Mesenchymal stem cell (in vitro differentiated cells and primary cell): ENCODE data around the gene CAD.

Experiments used
- DNase-seq: peaks from one replicate; pipeline ENCODE4 v3.0.0-alpha.2; 2013
- H2AFZ ChIP-seq: one replicate; pipeline ENCODE4 v1.6.1; 2013; ENCODE audit warnings: low read depth, mild to moderate bottlenecking, control low read depth, inconsistent platforms, low read length, moderate library complexity
- H2AK5ac ChIP-seq: 2 replicates; pipeline ENCODE4 v1.6.1; 2013; ENCODE audit warnings: low read length, moderate library complexity, mild to moderate bottlenecking, inconsistent platforms; ENCODE audit not compliant: severe bottlenecking
- H2BK120ac ChIP-seq: one replicate; pipeline ENCODE4 v1.6.1; 2013; ENCODE audit warnings: low read depth, mild to moderate bottlenecking, inconsistent platforms, low read length, moderate library complexity
- H2BK12ac ChIP-seq, 2 experiments: one replicate each; pipeline ENCODE4 v1.6.1; 2013; ENCODE audit warnings: inconsistent platforms in 2 of 2, low read length in 2 of 2, mild to moderate bottlenecking in 2 of 2, moderate library complexity in 2 of 2, control low read depth in 1 of 2
- H2BK15ac ChIP-seq: one replicate; pipeline ENCODE4 v1.6.1; 2013; ENCODE audit warnings: mild to moderate bottlenecking, low read depth, inconsistent platforms; ENCODE audit not compliant: poor library complexity, severe bottlenecking
- H2BK5ac ChIP-seq: 2 replicates; pipeline ENCODE4 v1.6.1; 2013; ENCODE audit warnings: low read depth, mild to moderate bottlenecking, low read length, control low read depth, inconsistent platforms; ENCODE audit not compliant: poor library complexity, severe bottlenecking
- H3K14ac ChIP-seq, 2 experiments: one replicate each; pipeline ENCODE4 v1.6.1; 2013; ENCODE audit warnings: inconsistent platforms in 2 of 2, low read length in 2 of 2, control low read depth in 1 of 2, mild to moderate bottlenecking in 1 of 2, moderate library complexity in 1 of 2
- H3K18ac ChIP-seq, 2 experiments: one replicate each; pipeline ENCODE4 v1.6.1; 2013; ENCODE audit warnings: inconsistent platforms in 2 of 2, low read length in 2 of 2, control low read depth in 1 of 2, low read depth in 1 of 2, mild to moderate bottlenecking in 1 of 2
- H3K23ac ChIP-seq, 2 experiments: one replicate each; pipeline ENCODE4 v1.6.1; 2013; ENCODE audit warnings: inconsistent platforms in 2 of 2, low read length in 2 of 2, mild to moderate bottlenecking in 2 of 2, moderate library complexity in 2 of 2, control low read depth in 1 of 2
- H3K27ac ChIP-seq: 2 replicates; pipeline ENCODE4 v1.5.1; 2013; ENCODE audit warnings: mild to moderate bottlenecking, moderate library complexity, low read length, control low read depth, inconsistent platforms; ENCODE audit not compliant: poor library complexity, severe bottlenecking
- H3K27me3 ChIP-seq, 2 experiments: 2 replicates each; pipeline versions ENCODE4 v1.6.1 to v1.7.0; 2013; ENCODE audit warnings: low read length in 2 of 2, mild to moderate bottlenecking in 2 of 2, moderate library complexity in 2 of 2, control low read depth in 1 of 2, inconsistent platforms in 1 of 2; ENCODE audit not compliant: control insufficient read depth in 1 of 2, insufficient read depth in 1 of 2
- H3K36me3 ChIP-seq, 2 experiments: 2 replicates each; pipeline versions ENCODE4 v1.6.1 to v1.7.0; 2013; ENCODE audit warnings: low read length in 2 of 2, control low read depth in 1 of 2, inconsistent platforms in 1 of 2, low read depth in 1 of 2, mild to moderate bottlenecking in 1 of 2; ENCODE audit not compliant: insufficient read depth in 2 of 2, control insufficient read depth in 1 of 2
- H3K4ac ChIP-seq, 2 experiments: one replicate each; pipeline ENCODE4 v1.6.1; 2013; ENCODE audit warnings: inconsistent platforms in 2 of 2, low read length in 2 of 2, mild to moderate bottlenecking in 2 of 2, moderate library complexity in 2 of 2, control low read depth in 1 of 2, low read depth in 1 of 2
- H3K4me1 ChIP-seq: 2 replicates; pipeline ENCODE4 v1.6.1; 2013; ENCODE audit warnings: low read depth, low read length, control low read depth; ENCODE audit not compliant: control insufficient read depth, insufficient read depth
- H3K4me2 ChIP-seq: 2 replicates; pipeline ENCODE4 v1.6.1; 2013; ENCODE audit warnings: low read length, mild to moderate bottlenecking, inconsistent platforms; ENCODE audit not compliant: poor library complexity, severe bottlenecking
- H3K4me3 ChIP-seq, 2 experiments: 2 replicates each; pipeline versions ENCODE4 v1.5.1 to v1.7.0; 2013; ENCODE audit warnings: low read length in 2 of 2, mild to moderate bottlenecking in 2 of 2, control low read depth in 1 of 2, low read depth in 1 of 2; ENCODE audit not compliant: insufficient read depth in 1 of 2
- H3K79me1 ChIP-seq: replicated peaks from 2 replicates; pipeline ENCODE4 v1.6.1; 2013; ENCODE audit warnings: mild to moderate bottlenecking, control low read depth, low read length, inconsistent platforms; ENCODE audit not compliant: poor library complexity, severe bottlenecking
- H3K9ac ChIP-seq: 2 replicates; pipeline ENCODE4 v1.7.0; 2013; ENCODE audit warnings: mild to moderate bottlenecking, low read length, moderate library complexity
- H3K9me3 ChIP-seq: 2 replicates; pipeline ENCODE4 v1.7.0; 2013; ENCODE audit warnings: mild to moderate bottlenecking, low read length; ENCODE audit not compliant: control insufficient read depth
- H4K8ac ChIP-seq: one replicate; pipeline ENCODE4 v1.6.1; 2013; ENCODE audit warnings: inconsistent platforms, mild to moderate bottlenecking, low read length, moderate library complexity
- H4K91ac ChIP-seq: one replicate; pipeline ENCODE4 v1.6.1; 2013; ENCODE audit warnings: mild to moderate bottlenecking, low read length, inconsistent platforms
- WGBS: methylation state at CpG from one replicate; pipeline ENCODE4 v1.1.7; 2013; ENCODE audit warnings: mixed read lengths; 5-methylcytosine and 5-hydroxymethylcytosine counted together

The CAD gene

GRCh38 chr2:27238976-27239375 is 21.8 kb downstream of the CAD start:
- H3K9me3 ChIP-seq = no peaks in the 10 kb centered on the region
- no peak overlapping the region for H3K4me2 ChIP-seq
- H3K27me3 ChIP-seq = no peaks in the 10 kb centered on the region
- no peak overlapping the region for H3K27ac ChIP-seq
- H3K23ac ChIP-seq = no peak overlapping the region
- H2BK120ac ChIP-seq = no peak overlapping the region
- no peak overlapping the region for H4K91ac ChIP-seq
- H2AFZ ChIP-seq = no peak overlapping the region
- WGBS = 96% methylated on average over 4 of the region's 8 CpGs
- no peak overlapping the region for H2AK5ac ChIP-seq
- no peak overlapping the region for H2BK5ac ChIP-seq
- H3K4me3 ChIP-seq = no peak overlapping the region
- no peaks in the 10 kb centered on the region for H3K4me1 ChIP-seq
- H2BK15ac ChIP-seq = no peak overlapping the region
- no peak overlapping the region for H3K14ac ChIP-seq
- DNase-seq = no peak
- peaks cover 14% of the 10 kb centered on the region for H3K79me1 ChIP-seq
- H3K4ac ChIP-seq = no peak overlapping the region
- H3K36me3 ChIP-seq = peaks cover 95 to 98% of the 10 kb centered on the region in 2 experiments
- no peak overlapping the region for H3K18ac ChIP-seq
- H3K9ac ChIP-seq = no peak overlapping the region
- no peak overlapping the region for H2BK12ac ChIP-seq
- no peak overlapping the region for H4K8ac ChIP-seq

DNA sequence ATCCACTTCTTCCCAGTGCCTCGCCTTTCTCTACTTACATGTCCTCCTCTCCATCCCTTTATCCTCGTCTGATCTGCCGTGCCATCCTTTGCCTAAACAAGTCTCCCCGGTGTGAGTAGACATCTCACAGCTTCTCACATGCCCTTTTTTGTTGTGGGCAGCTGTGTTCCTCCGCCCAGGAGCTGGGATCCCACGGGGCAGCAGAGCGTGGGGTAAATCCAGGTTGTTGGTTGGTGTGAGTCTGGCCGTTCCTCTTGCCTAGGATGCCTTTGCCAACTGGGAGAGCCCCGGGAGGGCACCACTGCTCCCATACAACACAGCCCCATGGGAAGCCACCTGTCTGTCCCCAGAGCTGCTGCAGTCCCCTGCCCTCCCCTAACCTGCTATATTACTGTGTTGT is 23.2 kb downstream of the CAD start:
- H2BK15ac ChIP-seq = no peak overlapping the region
- no peak overlapping the region for H2BK5ac ChIP-seq
- H3K36me3 ChIP-seq = peaks cover 95 to 97% of the 10 kb centered on the region in 2 experiments
- no peak overlapping the region for H3K4ac ChIP-seq
- H3K9me3 ChIP-seq = no peaks in the 10 kb centered on the region
- H3K4me3 ChIP-seq = no peak overlapping the region
- no peak overlapping the region for H2BK12ac ChIP-seq
- H2AFZ ChIP-seq = no peak overlapping the region
- no peak overlapping the region for H2AK5ac ChIP-seq
- peaks cover 12% of the 10 kb centered on the region for H3K79me1 ChIP-seq
- no peak for DNase-seq
- H3K4me2 ChIP-seq = no peak overlapping the region
- no peak overlapping the region for H3K27ac ChIP-seq
- H4K91ac ChIP-seq = no peak overlapping the region
- H3K23ac ChIP-seq = no peak overlapping the region
- H3K27me3 ChIP-seq = no peaks in the 10 kb centered on the region
- H3K18ac ChIP-seq = no peak overlapping the region
- no peak overlapping the region for H2BK120ac ChIP-seq
- H3K9ac ChIP-seq = no peak overlapping the region
- no peaks in the 10 kb centered on the region for H3K4me1 ChIP-seq
- WGBS = 100% methylated on average over 5 of the region's 9 CpGs
- no peak overlapping the region for H3K14ac ChIP-seq
- H4K8ac ChIP-seq = no peak overlapping the region

GRCh38 chr2:27241761-27242613 is 24.8 kb downstream of the CAD start:
- H3K23ac ChIP-seq = no peak overlapping the region
- no peak overlapping the region for H3K9ac ChIP-seq
- no peak overlapping the region for H4K91ac ChIP-seq
- no peak overlapping the region for H3K4ac ChIP-seq
- H4K8ac ChIP-seq = no peak overlapping the region
- H2BK12ac ChIP-seq = no peak overlapping the region
- no peak overlapping the region for H3K14ac ChIP-seq
- no peaks in the 10 kb centered on the region for H3K4me1 ChIP-seq
- no peak overlapping the region for H2AFZ ChIP-seq
- H3K27me3 ChIP-seq = no peaks in the 10 kb centered on the region
- no peak overlapping the region for H3K27ac ChIP-seq
- H2BK120ac ChIP-seq = no peak overlapping the region
- peaks cover 12% of the 10 kb centered on the region for H3K79me1 ChIP-seq
- DNase-seq = no peak
- H3K18ac ChIP-seq = no peak overlapping the region
- WGBS = 91% methylated on average over 24 of the region's 24 CpGs
- H2BK5ac ChIP-seq = no peak overlapping the region
- H3K4me2 ChIP-seq = no peak overlapping the region
- H3K9me3 ChIP-seq = no peaks in the 10 kb centered on the region
- H2BK15ac ChIP-seq = no peak overlapping the region
- no peak overlapping the region for H2AK5ac ChIP-seq
- peaks cover 83% of the 10 kb centered on the region in 2 experiments for H3K36me3 ChIP-seq
- no peak overlapping the region for H3K4me3 ChIP-seq

DNA sequence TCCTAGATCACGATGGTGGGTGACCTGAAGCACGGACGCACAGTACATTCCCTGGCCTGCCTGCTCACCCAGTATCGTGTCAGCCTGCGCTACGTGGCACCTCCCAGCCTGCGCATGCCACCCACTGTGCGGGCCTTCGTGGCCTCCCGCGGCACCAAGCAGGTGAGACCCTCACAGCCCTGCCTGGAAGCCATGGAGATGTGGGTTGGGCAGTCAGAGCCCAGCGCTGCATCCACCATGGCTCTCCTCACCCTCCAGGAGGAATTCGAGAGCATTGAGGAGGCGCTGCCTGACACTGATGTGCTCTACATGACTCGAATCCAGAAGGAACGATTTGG is 25.4 kb downstream of the CAD start:
- Histone ChIP-seq H3K14ac (no peak overlapping the region), H2BK12ac (no peak overlapping the region), H2AFZ (no peak overlapping the region), H3K79me1 (peaks cover 8% of the 10 kb centered on the region), H3K4me2 (no peak overlapping the region), H3K4ac (no peak overlapping the region), H3K9me3 (no peaks in the 10 kb centered on the region), H2BK15ac (no peak overlapping the region), H3K23ac (no peak overlapping the region), H3K4me3 (peak overlapping the region in 1 of 2 experiments; percentile 15), H3K27me3 (peaks cover 0 to 2% of the 10 kb centered on the region in 2 experiments), H3K4me1 (no peaks in the 10 kb centered on the region), H2BK120ac (no peak overlapping the region), H2BK5ac (no peak overlapping the region), H3K9ac (no peak overlapping the region), H3K18ac (no peak overlapping the region), H3K36me3 (peaks cover 77% of the 10 kb centered on the region in 2 experiments), H2AK5ac (no peak overlapping the region), H4K91ac (no peak overlapping the region), H4K8ac (no peak overlapping the region), H3K27ac (no peak overlapping the region)
- WGBS = 97% methylated on average over 16 of the region's 16 CpGs
- DNase-seq = no peak
